ENCODE measurements around the gene FAM200A.
"Not testable (repeated sequence)": the region's sequence is repeated elsewhere in the genome, so short reads cannot be mapped to it uniquely, and the experiment has no call there.

FAM200A gene

GRCh38 chr7:99504281-99504602 lies 47.7 kb downstream of the FAM200A start:
- no peak for DNase-seq (ENCODE audit: low spot score)

GRCh38 chr7:99501236-99501635 lies 50.7 kb downstream of the FAM200A start:
- not testable (repeated sequence) for DNase-seq (ENCODE audit: low spot score)

GRCh38 chr7:99500637-99501009 lies 51.3 kb downstream of the FAM200A start:
- no peak for DNase-seq (ENCODE audit: low spot score)

GRCh38 chr7:99499721-99500636 lies 51.9 kb downstream of the FAM200A start, which contains the start of gene ZNF394:
Gene ZNF394, minus strand, starts transcription at chr7:99500281. Its CDS starts 188 bp downstream, at chr7:99500093.
- DNase-seq (ENCODE audit: low spot score), result peak; percentile 89

- peak; percentile 44 for DNase-seq (ENCODE audit: low spot score)
Observed at GRCh38 chr7:99499371-99499720, 52.6 kb downstream of the FAM200A start.

- no peak for DNase-seq (ENCODE audit: low spot score)
Observed at GRCh38 chr7:99498546-99498944, 53.4 kb downstream of the FAM200A start.

GRCh38 chr7:99497766-99498545 lies 54.0 kb downstream of the FAM200A start:
- no peak for DNase-seq (ENCODE audit: low spot score)

Data from CD4-positive, alpha-beta T cell treated with Interleukin-2 at 100 ng/mL for 4 hours (primary cell).